ENCODE measurements around the gene NDNF.

GRCh38 chr4:120995266-120996010 lies 76.9 kb downstream of the NDNF start:
- TF ChIP-seq CTCF (IDR thresholded peaks at IDR 0.05), result no peak
- TF ChIP-seq POLR2A (IDR thresholded peaks at IDR 0.05), result no peak

Measured in esophagus squamous epithelium (tissue), 4 donors.